Activated T-cell treated with anti-CD3 and anti-CD28 coated beads, Interleukin-2, amount 50 U/mL, for 72 hours (primary cell): ENCODE results near the gene COX10. TPM values are rescaled to one million over a fixed set of nuclear protein-coding genes. Genes with fewer than 3 reads are reported as not detected.

ENCODE experiments used
- ATAC-seq, 2 donors: fragments of 150-1000 bp; cut with Tn5 transposase; replicated peaks in 1 of 2; 2 replicates each; pipeline ENCODE4 v1.10.0; 2021; ENCODE audit warnings: moderate library complexity in 2 of 2, mild to moderate bottlenecking in 1 of 2
- DNase-seq, 2 donors: peaks; one replicate each; pipeline ENCODE4 v3.0.0; 2021 to 2022; ENCODE audit warnings: mixed read lengths in 1 of 2
- H3K27ac Mint-ChIP-seq: one replicate; pipeline ENCODE4 v1.8.0; 2022; ENCODE audit warnings: mild to moderate bottlenecking, moderate library complexity, mixed read lengths
- H3K27me3 Mint-ChIP-seq: one replicate; pipeline ENCODE4 v1.8.0; 2022; ENCODE audit warnings: low read depth, mixed read lengths
- H3K36me3 Mint-ChIP-seq, 2 donors: one replicate each; pipeline ENCODE4 v1.8.0; 2022; ENCODE audit warnings: mixed read lengths in 2 of 2, mild to moderate bottlenecking in 1 of 2; ENCODE audit not compliant: insufficient read depth in 2 of 2
- H3K4me1 Mint-ChIP-seq: one replicate; pipeline ENCODE4 v1.8.0; 2022; ENCODE audit warnings: low read depth, mixed read lengths
- H3K4me3 Mint-ChIP-seq, 2 donors: one replicate each; pipeline ENCODE4 v1.8.0; 2022; ENCODE audit warnings: mild to moderate bottlenecking in 2 of 2, mixed read lengths in 2 of 2, moderate library complexity in 2 of 2
- H3K9me3 Mint-ChIP-seq, 2 donors: one replicate each; pipeline ENCODE4 v1.8.0; 2022; ENCODE audit warnings: mixed read lengths in 2 of 2
- total RNA-seq, 2 donors: library from RNA; stranded (reverse); gene quantifications; one replicate each; pipeline ENCODE4 v1.2.3, GENCODE V29; 2022

Gene COX10
- total RNA-seq, 2 donors from 2014 or later = 30.7 to 31.5 TPM

DNA sequence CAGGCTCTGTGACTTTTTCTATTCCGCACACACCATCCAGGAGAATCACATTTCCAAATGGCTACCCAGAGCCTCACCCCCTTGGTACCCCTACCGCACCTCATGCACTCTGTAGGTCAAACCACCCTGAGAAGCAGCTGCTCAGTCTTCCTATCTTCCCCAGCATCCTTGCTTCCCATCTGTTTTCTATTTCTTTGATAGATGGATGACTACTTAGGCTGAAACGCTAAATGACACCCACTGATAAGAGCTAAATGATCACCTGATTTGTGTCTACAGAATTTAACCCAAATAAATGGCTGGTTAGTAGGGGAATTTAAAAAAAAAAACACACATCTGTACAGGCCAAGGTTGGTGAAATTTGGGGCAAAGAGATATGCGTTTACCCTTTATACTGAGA is 17.6 kb upstream of the COX10 start:
- Mint-ChIP-seq H3K4me3 (no peak overlapping the region), H3K4me1 (no peaks in the 10 kb centered on the region), H3K36me3 (peaks cover 7 to 8% of the 10 kb centered on the region in 2 donors), H3K27ac (no peak overlapping the region), H3K27me3 (no peaks in the 10 kb centered on the region), H3K9me3 (no peaks in the 10 kb centered on the region)
- no peak for DNase-seq
- ATAC-seq = no peak

DNA sequence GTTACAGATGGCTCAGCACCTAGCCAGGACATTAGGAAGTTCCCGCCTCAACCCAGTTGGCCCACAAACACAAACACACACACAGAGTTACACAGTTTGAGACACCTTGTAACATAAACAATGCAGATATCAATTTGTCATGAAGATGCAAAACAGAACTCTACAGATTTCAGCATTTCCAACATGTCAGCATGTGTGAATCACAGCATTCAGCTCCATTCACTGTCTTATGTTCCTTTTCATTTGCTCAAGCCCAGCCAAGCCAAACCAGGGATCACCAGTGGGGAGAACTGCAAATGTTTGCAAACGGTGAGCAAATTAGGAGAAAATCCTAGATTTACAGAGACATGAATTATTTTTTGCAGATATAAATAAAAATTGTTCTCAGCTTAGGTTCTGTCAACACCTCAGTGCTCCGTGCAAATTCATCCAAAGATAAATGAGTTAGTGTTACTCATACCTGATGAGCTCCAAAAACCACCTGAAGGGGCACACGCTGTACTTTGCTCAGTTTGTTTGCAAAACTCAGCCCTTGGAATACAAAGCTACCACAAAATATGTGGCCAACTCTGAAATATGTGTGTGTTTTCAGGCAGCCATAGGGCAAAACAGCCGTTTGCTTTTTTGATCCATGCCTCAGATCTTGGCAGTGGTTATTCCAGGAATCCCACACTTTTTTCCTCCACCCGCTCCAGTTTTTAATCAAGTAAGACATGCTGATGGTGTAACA is 16.3 kb upstream of the COX10 start:
- Mint-ChIP-seq H3K4me1 (no peaks in the 10 kb centered on the region), H3K27ac (no peak overlapping the region), H3K4me3 (no peak overlapping the region), H3K27me3 (no peaks in the 10 kb centered on the region), H3K9me3 (no peaks in the 10 kb centered on the region), H3K36me3 (peaks cover 7 to 8% of the 10 kb centered on the region in 2 donors)
- ATAC-seq = no peak
- DNase-seq = no peak

DNA sequence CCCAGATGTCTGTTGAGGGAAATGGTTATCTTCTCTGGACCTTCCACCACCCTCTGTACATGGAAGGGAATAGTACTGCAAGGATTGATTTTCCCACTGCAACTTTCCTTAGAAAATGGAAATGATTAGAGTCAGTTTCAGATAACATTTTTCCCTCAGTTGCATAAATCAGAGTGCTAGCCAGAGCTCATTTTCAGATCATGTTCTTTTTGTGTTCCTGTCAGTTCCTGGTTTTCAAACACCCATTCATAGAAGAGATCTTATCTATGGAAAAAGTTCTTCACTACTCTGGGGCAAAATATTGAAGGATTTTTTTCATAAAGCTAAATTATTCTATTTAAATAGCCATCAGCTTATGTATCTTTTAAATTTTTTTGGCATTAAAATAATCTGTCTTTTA is 11.7 kb upstream of the COX10 start:
- Mint-ChIP-seq H3K4me3 (no peak overlapping the region), H3K27ac (no peak overlapping the region), H3K36me3 (peaks cover 10 to 29% of the 10 kb centered on the region in 2 donors), H3K4me1 (peaks cover 5% of the 10 kb centered on the region), H3K9me3 (no peaks in the 10 kb centered on the region), H3K27me3 (no peaks in the 10 kb centered on the region)
- ATAC-seq (no peak), DNase-seq (no peak)

DNA sequence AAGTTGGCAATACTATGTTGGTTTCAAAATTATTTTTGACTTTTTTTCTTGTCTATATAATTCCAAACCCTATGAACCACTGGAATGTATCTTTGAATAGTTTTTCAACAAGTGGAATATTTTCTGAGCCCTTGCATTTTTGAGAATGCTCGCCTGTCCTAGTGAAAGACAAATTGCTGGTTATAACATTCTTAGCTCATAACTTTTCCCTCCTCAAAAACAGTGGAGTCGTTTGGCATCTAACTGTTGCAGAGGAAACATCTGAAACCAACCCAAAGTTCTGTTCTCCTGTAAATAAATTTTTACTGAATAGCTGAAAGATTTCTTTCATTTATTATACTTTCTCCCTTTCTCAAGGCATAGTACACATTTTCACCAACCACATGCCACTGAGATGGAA is 11.3 kb upstream of the COX10 start:
- H3K27me3 Mint-ChIP-seq = no peaks in the 10 kb centered on the region
- no peak overlapping the region for H3K4me3 Mint-ChIP-seq
- no peaks in the 10 kb centered on the region for H3K9me3 Mint-ChIP-seq
- no peak for DNase-seq
- ATAC-seq = no peak
- H3K4me1 Mint-ChIP-seq = peaks cover 5% of the 10 kb centered on the region
- H3K27ac Mint-ChIP-seq = no peak overlapping the region
- peaks cover 10 to 29% of the 10 kb centered on the region in 2 donors for H3K36me3 Mint-ChIP-seq

DNA sequence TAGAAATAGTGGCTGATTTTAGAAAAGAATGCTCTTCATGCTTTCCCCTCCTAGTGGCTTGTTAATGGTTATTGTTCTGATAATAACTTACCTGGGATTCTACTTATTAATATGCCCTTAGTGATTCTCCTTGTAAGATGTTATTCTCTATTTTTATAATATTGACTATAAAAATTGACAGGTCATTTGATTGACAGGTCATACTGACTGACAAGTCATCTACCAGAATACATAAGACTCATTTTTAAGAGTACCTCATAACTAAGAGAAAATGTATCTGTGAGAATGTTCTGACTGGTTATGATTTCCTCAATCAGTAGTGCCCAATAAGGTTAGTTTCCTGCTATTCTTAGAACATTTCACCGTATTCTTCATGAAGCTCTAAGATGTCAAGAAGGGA is 8.6 kb upstream of the COX10 start:
- ATAC-seq (no peak), DNase-seq (no peak)

DNA sequence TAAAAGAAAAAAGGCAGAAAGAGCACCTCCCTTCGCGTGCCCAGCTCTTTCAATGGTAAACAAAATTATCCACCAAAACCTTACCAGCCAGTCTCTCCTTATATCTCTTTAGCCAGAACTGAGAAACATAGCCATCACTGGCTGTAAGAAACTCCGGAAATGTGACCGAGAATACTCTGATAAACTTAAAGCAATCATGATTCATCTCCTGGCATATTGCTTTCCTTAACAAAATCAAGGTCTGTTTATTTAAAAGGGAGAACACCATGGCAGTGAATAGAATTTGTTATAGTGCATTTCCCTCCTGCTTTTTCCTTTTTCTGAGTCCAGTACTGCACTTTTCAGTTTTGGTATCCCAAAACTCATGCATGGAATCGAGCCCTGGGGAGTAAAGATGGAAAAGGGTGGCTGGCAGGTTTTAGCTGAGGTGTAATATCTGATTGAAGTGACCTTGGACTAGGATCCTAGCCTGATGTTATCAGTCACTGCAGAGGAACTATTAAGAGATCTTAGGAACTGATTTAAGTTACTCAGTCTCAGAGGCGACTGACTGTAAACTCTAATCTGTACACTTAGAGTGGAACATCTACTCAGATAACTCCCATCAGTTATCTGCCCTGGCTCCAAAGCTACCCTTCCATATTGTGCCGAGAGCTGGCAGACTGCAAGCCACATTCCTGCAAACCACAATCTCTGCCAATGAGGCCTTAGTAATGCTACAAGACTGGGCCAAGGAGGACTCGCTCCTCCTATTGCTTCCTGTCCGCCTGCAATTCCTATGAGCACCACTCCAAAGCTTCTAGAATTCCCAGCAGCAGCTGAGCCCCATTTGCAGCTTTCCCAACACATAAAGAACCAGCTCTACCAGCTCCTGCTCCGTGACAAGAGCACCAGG is 7.4 kb upstream of the COX10 start:
- Mint-ChIP-seq H3K4me1 (peaks cover 16% of the 10 kb centered on the region), H3K27me3 (no peaks in the 10 kb centered on the region), H3K27ac (peak overlapping the region; percentile 5), H3K4me3 (no peak overlapping the region), H3K36me3 (peaks cover 5 to 31% of the 10 kb centered on the region in 2 donors), H3K9me3 (no peaks in the 10 kb centered on the region)
- DNase-seq = no peak
- no peak for ATAC-seq

More for the DNA sequence above, 8.6 kb upstream of the COX10 start:
- Mint-ChIP-seq H3K4me1 (peaks cover 11% of the 10 kb centered on the region), H3K36me3 (peaks cover 9 to 30% of the 10 kb centered on the region in 2 donors), H3K27me3 (no peaks in the 10 kb centered on the region), H3K4me3 (no peak overlapping the region), H3K27ac (no peak overlapping the region), H3K9me3 (no peaks in the 10 kb centered on the region)

DNA sequence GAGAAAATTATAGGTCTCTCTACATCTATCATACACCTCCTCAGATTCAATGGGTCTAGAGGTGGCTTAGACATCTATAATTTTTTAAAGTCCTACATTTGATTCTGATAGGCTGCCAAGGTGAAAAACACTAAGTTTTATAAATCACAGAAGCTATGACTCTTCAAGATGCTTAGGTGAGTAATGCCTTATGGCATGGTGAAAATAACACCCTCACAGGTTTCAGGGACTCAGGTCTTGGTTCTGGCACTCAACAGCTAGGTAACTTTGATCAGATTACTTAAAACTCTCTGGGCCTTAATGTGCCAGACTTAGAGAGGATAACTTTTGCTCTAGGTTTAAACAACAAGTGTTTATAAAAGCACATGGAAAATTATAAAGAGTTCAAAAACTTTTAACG is 2.0 kb upstream of the COX10 start:
- Mint-ChIP-seq H3K4me3 (peak overlapping the region; percentile 84 to 97), H3K36me3 (peaks cover 6 to 14% of the 10 kb centered on the region in 2 donors), H3K9me3 (no peaks in the 10 kb centered on the region), H3K27me3 (no peaks in the 10 kb centered on the region), H3K4me1 (peaks cover 53% of the 10 kb centered on the region), H3K27ac (peak overlapping the region; percentile 63)
- ATAC-seq (peak; percentile 33 to 48), DNase-seq (no peak)

DNA sequence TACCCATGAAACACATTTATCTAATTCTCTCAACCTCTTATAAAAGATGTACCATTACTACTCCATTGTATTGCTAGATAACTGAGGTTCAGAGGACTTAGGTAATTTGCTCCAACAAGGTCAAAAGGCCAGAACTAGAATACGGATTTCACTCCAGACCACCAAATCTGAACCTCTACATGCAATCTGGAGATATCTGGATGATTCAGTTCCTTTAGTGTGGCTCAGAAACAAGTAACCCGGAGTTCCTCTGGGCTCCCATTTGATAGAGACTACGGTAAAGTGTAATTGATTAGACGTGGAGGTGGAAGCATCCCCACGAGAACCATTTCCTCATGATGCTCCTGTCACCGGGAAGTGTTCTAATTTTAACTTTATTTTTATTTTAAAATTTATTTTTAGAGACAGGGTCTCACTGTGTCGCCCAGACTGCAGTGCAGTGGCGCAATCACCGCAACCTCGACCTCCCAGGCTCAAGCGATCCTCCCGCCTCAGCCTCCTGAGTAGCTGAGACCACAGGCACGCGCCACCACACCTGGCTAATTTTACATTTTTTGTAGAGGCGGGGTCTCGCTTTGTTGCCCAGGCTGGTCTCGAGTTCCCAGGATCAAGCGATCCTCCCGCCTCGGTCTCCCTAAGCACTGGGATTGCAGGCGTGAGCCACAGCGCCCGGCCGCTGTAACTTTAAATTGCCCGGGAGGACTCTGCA is 608 bp upstream of the COX10 start:
- no peak for DNase-seq
- Mint-ChIP-seq H3K27me3 (no peaks in the 10 kb centered on the region), H3K27ac (peak overlapping the region; percentile 95), H3K9me3 (no peaks in the 10 kb centered on the region), H3K4me1 (peaks cover 64% of the 10 kb centered on the region), H3K4me3 (peak overlapping the region; percentile 84 to 97), H3K36me3 (peaks cover 9 to 14% of the 10 kb centered on the region in 2 donors)
- peak; percentile 2 to 3 for ATAC-seq

DNA sequence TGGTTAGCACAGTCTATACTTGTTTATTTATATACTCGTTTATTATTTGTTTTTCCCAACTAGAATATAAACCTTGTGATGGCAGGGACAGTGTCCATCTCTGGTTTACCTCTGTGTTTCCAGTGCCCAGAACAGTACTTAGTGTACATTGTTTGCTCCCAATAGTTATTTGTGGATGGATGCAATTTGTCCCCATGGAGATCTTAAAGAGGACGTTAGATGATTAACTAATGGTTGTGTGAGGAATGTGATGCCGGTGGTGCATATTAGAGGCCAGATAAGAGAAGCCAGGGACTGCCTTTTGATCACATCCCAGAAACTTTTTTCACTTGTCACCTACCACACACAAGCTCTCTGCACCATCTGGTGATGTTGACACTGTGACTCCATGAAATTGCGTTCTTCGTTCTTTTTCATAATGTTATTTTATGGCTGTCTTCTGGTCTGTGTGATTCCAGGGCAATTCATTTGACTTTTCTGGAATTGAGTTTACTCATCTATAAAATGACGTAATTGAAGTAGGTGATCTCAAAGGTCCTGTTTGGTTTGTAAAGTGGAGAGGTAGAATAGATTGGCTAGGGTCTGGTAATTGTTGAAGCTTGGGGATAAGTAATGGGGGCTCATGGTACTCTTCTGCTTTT is 1.2 kb downstream of the COX10 start:
- H3K27me3 Mint-ChIP-seq = no peaks in the 10 kb centered on the region
- DNase-seq (no peak), ATAC-seq (no peak)
- H3K4me3 Mint-ChIP-seq = peak overlapping the region; percentile 84 to 97
- peaks cover 66% of the 10 kb centered on the region for H3K4me1 Mint-ChIP-seq
- peaks cover 8 to 10% of the 10 kb centered on the region in 2 donors for H3K36me3 Mint-ChIP-seq
- peak overlapping the region; percentile 30 for H3K27ac Mint-ChIP-seq
- H3K9me3 Mint-ChIP-seq = no peaks in the 10 kb centered on the region

DNA sequence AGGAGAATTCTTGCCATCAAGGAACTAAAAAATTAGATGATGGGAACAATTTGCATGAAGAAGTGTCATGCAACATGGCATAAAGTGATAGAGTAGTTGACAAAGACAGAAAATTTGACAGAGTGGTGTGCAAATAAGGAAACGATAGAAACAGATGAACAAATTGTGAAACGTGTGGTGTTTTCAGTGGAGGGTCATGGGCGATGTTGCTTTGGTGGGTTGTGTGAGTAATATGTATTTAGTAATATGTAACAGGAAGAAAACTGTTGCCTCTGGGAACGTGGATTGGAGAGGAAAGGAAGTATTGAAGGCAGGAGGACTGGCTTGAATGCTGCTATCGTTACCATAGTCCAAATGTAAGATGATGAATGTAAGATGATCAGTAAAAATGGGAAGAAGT is 3.6 kb downstream of the COX10 start:
- no peak for ATAC-seq
- peak overlapping the region in 1 of 2 donors; percentile 55 for H3K4me3 Mint-ChIP-seq
- no peak for DNase-seq
- no peaks in the 10 kb centered on the region for H3K9me3 Mint-ChIP-seq
- peaks cover 10 to 11% of the 10 kb centered on the region in 2 donors for H3K36me3 Mint-ChIP-seq
- H3K4me1 Mint-ChIP-seq = peaks cover 59% of the 10 kb centered on the region
- no peaks in the 10 kb centered on the region for H3K27me3 Mint-ChIP-seq
- H3K27ac Mint-ChIP-seq = peak overlapping the region; percentile 64

DNA sequence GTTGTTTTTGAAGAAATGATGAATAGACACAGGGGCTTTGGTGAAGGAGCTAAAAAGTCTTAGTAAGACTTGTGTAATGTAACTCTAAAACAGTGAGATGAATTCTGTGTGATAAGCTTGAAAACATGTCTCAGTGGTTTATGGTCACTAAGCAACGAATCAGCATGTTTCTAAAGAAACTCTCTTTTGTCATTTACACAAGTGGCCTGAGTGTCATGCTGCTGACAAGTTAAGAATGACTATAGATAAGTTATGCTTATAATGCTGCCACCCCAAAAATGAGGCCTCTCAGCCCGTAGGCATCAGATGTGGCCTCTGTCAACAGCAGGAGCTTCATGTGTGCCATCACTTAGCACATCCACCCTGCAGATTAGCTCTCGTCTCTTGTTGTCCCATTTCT is 8.7 kb downstream of the COX10 start:
- peaks cover 38% of the 10 kb centered on the region for H3K4me1 Mint-ChIP-seq
- peak; percentile 83 to 88 for ATAC-seq
- no peaks in the 10 kb centered on the region for H3K9me3 Mint-ChIP-seq
- no peaks in the 10 kb centered on the region for H3K27me3 Mint-ChIP-seq
- peak; percentile 8 to 12 for DNase-seq
- peak overlapping the region; percentile 85 for H3K27ac Mint-ChIP-seq
- peaks cover 16 to 32% of the 10 kb centered on the region in 2 donors for H3K36me3 Mint-ChIP-seq
- peak overlapping the region in 1 of 2 donors; percentile 53 for H3K4me3 Mint-ChIP-seq

DNA sequence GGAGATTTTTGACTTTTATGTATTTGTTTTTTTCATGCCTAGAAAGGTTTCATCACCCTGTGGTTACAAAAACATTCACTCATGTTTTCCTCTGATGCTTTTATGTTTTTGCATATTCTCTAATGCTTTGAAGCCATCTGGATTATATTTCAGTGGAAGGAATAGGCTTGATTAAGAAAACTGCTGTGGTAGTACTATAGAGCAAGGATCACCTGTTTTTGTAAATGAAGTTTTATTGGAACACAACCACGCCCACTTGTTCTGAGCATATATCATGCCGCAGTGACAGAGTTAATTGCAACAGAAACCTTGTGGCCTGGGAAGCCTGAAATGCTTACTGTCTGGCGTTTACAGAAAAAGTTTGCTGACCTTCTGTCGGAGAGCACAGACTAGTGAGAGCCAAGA is 11.5 kb downstream of the COX10 start:
- Mint-ChIP-seq H3K27ac (peak overlapping the region; percentile 92), H3K4me1 (peaks cover 30% of the 10 kb centered on the region), H3K36me3 (peaks cover 14 to 34% of the 10 kb centered on the region in 2 donors), H3K4me3 (peak overlapping the region in 1 of 2 donors; percentile 29), H3K27me3 (no peaks in the 10 kb centered on the region), H3K9me3 (no peaks in the 10 kb centered on the region)
- DNase-seq = no peak
- ATAC-seq = no peak
